ENCODE results near the gene FRMD4A.

DNA sequence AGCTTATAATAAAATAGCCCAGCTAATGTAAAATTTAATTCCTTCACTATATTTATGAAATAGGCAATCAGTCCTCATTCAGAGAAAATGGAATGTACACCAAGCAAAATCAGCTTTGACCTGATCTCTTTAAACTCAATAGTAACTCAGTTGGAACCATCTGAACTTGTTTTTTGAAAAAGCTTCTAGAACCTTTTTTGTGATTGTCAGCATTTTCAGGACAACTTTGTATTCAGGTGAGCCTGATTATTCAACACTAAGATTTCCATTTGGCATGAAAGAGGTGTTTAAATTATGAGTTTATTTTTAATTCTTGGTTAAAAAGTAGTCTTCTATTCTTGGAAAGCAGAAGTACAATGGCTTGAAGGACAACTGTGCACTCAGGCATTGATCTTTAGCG, 89.5 kb downstream of the FRMD4A start:
- TF ChIP-seq, protein P1, sequence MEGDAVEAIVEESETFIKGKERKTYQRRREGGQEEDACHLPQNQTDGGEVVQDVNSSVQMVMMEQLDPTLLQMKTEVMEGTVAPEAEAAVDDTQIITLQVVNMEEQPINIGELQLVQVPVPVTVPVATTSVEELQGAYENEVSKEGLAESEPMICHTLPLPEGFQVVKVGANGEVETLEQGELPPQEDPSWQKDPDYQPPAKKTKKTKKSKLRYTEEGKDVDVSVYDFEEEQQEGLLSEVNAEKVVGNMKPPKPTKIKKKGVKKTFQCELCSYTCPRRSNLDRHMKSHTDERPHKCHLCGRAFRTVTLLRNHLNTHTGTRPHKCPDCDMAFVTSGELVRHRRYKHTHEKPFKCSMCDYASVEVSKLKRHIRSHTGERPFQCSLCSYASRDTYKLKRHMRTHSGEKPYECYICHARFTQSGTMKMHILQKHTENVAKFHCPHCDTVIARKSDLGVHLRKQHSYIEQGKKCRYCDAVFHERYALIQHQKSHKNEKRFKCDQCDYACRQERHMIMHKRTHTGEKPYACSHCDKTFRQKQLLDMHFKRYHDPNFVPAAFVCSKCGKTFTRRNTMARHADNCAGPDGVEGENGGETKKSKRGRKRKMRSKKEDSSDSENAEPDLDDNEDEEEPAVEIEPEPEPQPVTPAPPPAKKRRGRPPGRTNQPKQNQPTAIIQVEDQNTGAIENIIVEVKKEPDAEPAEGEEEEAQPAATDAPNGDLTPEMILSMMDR (IDR thresholded peaks at IDR 0.05): no peak
- TF ChIP-seq POLR2AphosphoS5 (IDR thresholded peaks at IDR 0.05) (no peak), POLR2A (IDR thresholded peaks at IDR 0.05) (no peak), EP300 (IDR thresholded peaks at IDR 0.05) (no peak)
